Measurements from ENCODE around the gene TK1.

The TK1 gene

DNA sequence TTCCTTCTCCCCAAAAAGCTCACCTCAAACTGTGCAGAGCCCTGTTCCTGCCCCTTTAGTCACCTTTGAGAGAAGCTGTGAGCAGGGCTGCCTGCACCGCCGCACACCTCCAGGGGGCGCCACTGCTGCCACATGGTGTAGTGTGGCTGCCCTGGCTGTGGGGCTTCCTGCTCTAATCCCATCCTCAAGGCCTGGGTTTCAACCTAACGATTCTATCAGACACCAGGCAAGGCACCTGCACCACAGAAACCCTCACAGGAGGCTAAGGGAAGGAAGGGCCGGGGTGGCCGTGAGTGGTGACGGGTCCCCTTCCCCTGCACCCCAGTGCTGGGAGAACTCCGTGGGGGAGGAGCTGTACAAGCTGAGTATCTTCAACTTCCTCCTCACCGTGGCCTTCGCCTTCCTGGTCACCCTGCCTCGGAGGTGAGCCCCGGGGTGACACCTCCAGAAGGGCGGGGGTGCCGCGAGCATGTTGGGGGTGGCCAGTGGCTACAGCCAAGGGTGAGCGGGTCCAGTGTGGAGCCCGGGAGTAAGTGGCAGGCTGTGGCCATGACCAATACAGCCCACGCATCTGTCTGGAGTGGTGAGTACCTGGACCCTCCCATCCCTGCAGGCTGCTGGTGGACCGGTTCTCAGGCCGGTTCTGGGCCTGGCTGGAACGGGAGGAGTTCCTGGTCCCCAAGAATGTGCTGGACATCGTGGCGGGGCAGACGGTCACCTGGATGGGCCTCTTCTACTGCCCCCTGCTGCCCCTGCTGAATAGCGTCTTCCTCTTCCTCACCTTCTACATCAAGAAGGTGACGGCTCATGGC, 49.3 kb downstream of the TK1 start:
- H2AFZ ChIP-seq (ENCODE audit: low read length): no peak overlapping the region
- peaks cover 58% of the 10 kb centered on the region for H3F3A ChIP-seq (ENCODE audit: insufficient read depth, low read length)
- H3K4me2 ChIP-seq (ENCODE audit: low read depth, low read length): no peak overlapping the region
- H3K9me2 ChIP-seq (replicated peaks; ENCODE audit: insufficient read depth, low read length): no peaks in the 10 kb centered on the region
- H4K20me1 ChIP-seq (ENCODE audit: insufficient read depth, low read length): 0 out of 2 replicates have a peak, but pooled peaks cover 2% of the 10 kb centered on the region
- peak overlapping the region; percentile 23; the same call in 1 of the 2 replicates for H3K27ac ChIP-seq (ENCODE audit: low read length)
- TF ChIP-seq EZH2phosphoT487 (IDR thresholded peaks at IDR 0.05; ENCODE audit: low read length): no peak
- TF ChIP-seq CTCF (IDR thresholded peaks at IDR 0.05; ENCODE audit: low read length): peak; percentile 67
- H3K79me2 ChIP-seq (ENCODE audit: low read length): peaks cover 42% of the 10 kb centered on the region
- peak; percentile 30 for DNase-seq
- no peaks in the 10 kb centered on the region for H3K27me3 ChIP-seq (replicated peaks; ENCODE audit: insufficient read depth, low read length)
- no peak overlapping the region for H3K4me3 ChIP-seq (ENCODE audit: low read length)
- H3K4me1 ChIP-seq (ENCODE audit: low read length): peaks cover 35% of the 10 kb centered on the region
- peaks cover 4% of the 10 kb centered on the region for H3K36me3 ChIP-seq (replicated peaks; ENCODE audit: insufficient read depth, low read length)
- H3K9ac ChIP-seq (ENCODE audit: low read length): no peak overlapping the region
- H3K9me3 ChIP-seq (replicated peaks; ENCODE audit: insufficient read depth, low read length): no peaks in the 10 kb centered on the region

DNA sequence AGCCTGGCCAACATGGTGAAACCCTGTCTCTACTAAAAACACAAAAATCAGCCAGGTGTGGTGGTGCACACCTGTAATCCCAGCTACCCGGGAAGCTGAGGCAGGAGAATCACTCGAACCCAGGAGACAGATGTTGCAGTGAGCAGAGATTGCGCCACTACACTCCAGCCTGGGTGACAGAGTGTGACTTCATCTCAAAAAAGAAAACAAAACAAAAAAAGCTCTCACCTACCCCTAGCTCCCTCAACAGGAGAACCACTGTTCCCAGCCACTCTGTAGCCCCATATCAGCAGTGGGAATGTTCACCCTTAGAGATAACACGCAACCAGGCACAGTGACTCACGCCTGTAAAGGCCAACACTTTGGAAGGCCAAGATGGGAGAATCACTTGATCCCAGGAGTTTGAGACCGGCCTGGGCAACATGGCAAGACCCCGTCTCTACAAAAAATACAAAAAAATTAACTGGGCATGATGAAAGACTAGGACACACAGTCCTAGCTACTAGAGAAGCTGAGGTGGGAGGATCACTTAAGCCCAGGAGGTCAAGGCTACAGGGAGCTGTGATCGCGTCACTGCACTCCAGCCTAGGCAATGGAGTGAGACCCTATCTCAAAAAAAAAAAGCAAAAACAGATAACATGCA, 50.9 kb downstream of the TK1 start:
- Histone ChIP-seq H3K4me1 (ENCODE audit: low read length) (peaks cover 22% of the 10 kb centered on the region), H3K27ac (ENCODE audit: low read length) (no peak overlapping the region), H3K9me2 (replicated peaks; ENCODE audit: insufficient read depth, low read length) (no peaks in the 10 kb centered on the region), H3F3A (ENCODE audit: insufficient read depth, low read length) (peaks cover 48% of the 10 kb centered on the region), H3K4me3 (ENCODE audit: low read length) (no peak overlapping the region), H4K20me1 (ENCODE audit: insufficient read depth, low read length) (0 out of 2 replicates have a peak, but pooled peaks cover 2% of the 10 kb centered on the region), H3K4me2 (ENCODE audit: low read depth, low read length) (no peak overlapping the region), H3K9me3 (replicated peaks; ENCODE audit: insufficient read depth, low read length) (no peaks in the 10 kb centered on the region), H2AFZ (ENCODE audit: low read length) (no peak overlapping the region), H3K36me3 (replicated peaks; ENCODE audit: insufficient read depth, low read length) (peaks cover 4% of the 10 kb centered on the region), H3K9ac (ENCODE audit: low read length) (no peak overlapping the region), H3K27me3 (replicated peaks; ENCODE audit: insufficient read depth, low read length) (no peaks in the 10 kb centered on the region), H3K79me2 (ENCODE audit: low read length) (peaks cover 59% of the 10 kb centered on the region)
- TF ChIP-seq EZH2phosphoT487 (IDR thresholded peaks at IDR 0.05; ENCODE audit: low read length) (no peak), EZH2 (optimal IDR thresholded peaks at IDR 0.05; ENCODE audit: low read depth, low read length) (no peak), CTCF (IDR thresholded peaks at IDR 0.05; ENCODE audit: low read length) (no peak)
- DNase-seq: no peak

DNA sequence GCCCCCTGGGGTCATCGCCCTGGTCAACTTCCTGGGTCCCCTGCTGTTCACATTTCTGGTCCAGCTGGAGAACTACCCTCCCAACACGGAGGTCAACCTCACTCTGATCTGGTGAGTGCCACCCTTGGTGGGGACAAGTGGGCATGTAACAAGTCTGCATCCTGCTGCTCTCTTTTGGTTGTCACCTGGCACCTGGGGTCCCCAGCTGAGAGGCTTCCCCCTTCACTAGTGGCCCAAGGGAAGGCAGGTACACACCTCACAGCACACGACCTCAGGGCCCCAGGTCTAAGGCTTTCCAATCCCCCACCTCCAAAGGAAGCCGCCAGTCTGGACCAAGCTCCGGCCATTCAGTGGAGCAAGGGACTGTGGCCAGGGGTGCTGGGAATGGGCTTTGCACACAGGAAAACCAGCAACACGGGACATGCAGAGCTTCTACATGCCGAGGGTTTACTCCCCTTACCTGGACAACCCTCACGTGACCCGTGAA, 51.9 kb downstream of the TK1 start:
- H3K4me1 ChIP-seq (ENCODE audit: low read length): peaks cover 24% of the 10 kb centered on the region

More for the DNA sequence above, 51.9 kb downstream of the TK1 start:
- H3K36me3 ChIP-seq (replicated peaks; ENCODE audit: insufficient read depth, low read length): peaks cover 4% of the 10 kb centered on the region
- no peak overlapping the region for H2AFZ ChIP-seq (ENCODE audit: low read length)
- no peak for DNase-seq
- TF ChIP-seq EZH2 (optimal IDR thresholded peaks at IDR 0.05; ENCODE audit: low read depth, low read length): no peak
- no peak for TF ChIP-seq EZH2phosphoT487 (IDR thresholded peaks at IDR 0.05; ENCODE audit: low read length)
- no peak for TF ChIP-seq CTCF (IDR thresholded peaks at IDR 0.05; ENCODE audit: low read length)
- no peak overlapping the region for H3K9ac ChIP-seq (ENCODE audit: low read length)
- H3K9me2 ChIP-seq (replicated peaks; ENCODE audit: insufficient read depth, low read length): no peaks in the 10 kb centered on the region
- no peaks in the 10 kb centered on the region for H3K9me3 ChIP-seq (replicated peaks; ENCODE audit: insufficient read depth, low read length)
- no peak overlapping the region for H3K27ac ChIP-seq (ENCODE audit: low read length)
- H3K4me2 ChIP-seq (ENCODE audit: low read depth, low read length): no peak overlapping the region
- 0 out of 2 replicates have a peak, but pooled peaks cover 2% of the 10 kb centered on the region for H4K20me1 ChIP-seq (ENCODE audit: insufficient read depth, low read length)
- peaks cover 62% of the 10 kb centered on the region for H3K79me2 ChIP-seq (ENCODE audit: low read length)
- H3F3A ChIP-seq (ENCODE audit: insufficient read depth, low read length): peaks cover 54% of the 10 kb centered on the region
- H3K4me3 ChIP-seq (ENCODE audit: low read length): no peak overlapping the region
- H3K27me3 ChIP-seq (replicated peaks; ENCODE audit: insufficient read depth, low read length): no peaks in the 10 kb centered on the region
